HepG2 (cell line): ENCODE measurements around the gene PDSS2. TPM values are rescaled to one million over a fixed set of nuclear protein-coding genes. Genes with fewer than 3 reads are reported as not detected.
A peak's percentile ranks its signal among the peaks of the same experiment; 100 is the strongest.

Source experiments
- ATRX ChIP-seq: sonication (generic); formaldehyde crosslinking; IDR thresholded peaks from 2 replicates; pipeline ENCODE4 v1.4.0; 2020; ENCODE audit warnings: missing genetic modification reagents, borderline replicate concordance
- BRD4 ChIP-seq: sonication (generic); formaldehyde crosslinking; IDR thresholded peaks from 2 replicates; pipeline ENCODE4 v1.4.0; 2020; ENCODE audit warnings: missing genetic modification reagents
- HDAC6 ChIP-seq: fragments of 200-600 bp; sonication (generic); IDR thresholded peaks from 2 replicates; pipeline ENCODE4 v1.7.0; 2017; ENCODE audit warnings: mild to moderate bottlenecking, antibody characterized with exemption, low read length, low read depth
- HNF4G ChIP-seq, 2 experiments: sonication (generic) in 1 of 2; formaldehyde crosslinking in 1 of 2; IDR thresholded peaks; 2 replicates each; pipeline versions ENCODE4 v1.4.0 to v1.6.1; 2011 to 2020; ENCODE audit warnings: borderline replicate concordance in 2 of 2, low read depth in 2 of 2, mild to moderate bottlenecking in 2 of 2, low read length in 1 of 2, missing genetic modification reagents in 1 of 2, moderate library complexity in 1 of 2
- ISX ChIP-seq: sonication (generic); formaldehyde crosslinking; conservative IDR thresholded peaks from 2 replicates; pipeline ENCODE4 v1.5.0; 2020; ENCODE audit warnings: missing genetic modification reagents
- KLF16 ChIP-seq, 2 experiments: sonication (generic) in 1 of 2; formaldehyde crosslinking in 1 of 2; IDR thresholded peaks; 2 replicates each; pipeline versions ENCODE4 v1.6.1 to v1.8.0; 2016 to 2023; ENCODE audit warnings: missing genetic modification reagents in 2 of 2, missing compliant biosample characterization in 1 of 2
- KLF9 ChIP-seq: IDR thresholded peaks from 2 replicates; pipeline ENCODE4 v1.6.1; 2016; ENCODE audit warnings: low read depth
- PITX1 ChIP-seq: sonication (generic); formaldehyde crosslinking; IDR thresholded peaks from 2 replicates; pipeline ENCODE4 v1.5.1; 2020; ENCODE audit warnings: mild to moderate bottlenecking, missing genetic modification reagents
- YY1 ChIP-seq: IDR thresholded peaks from 2 replicates; pipeline ENCODE4 v1.6.1; 2011; ENCODE audit warnings: low read length, low read depth, moderate library complexity, mild to moderate bottlenecking; ENCODE audit not compliant: insufficient read depth, insufficient replicate concordance
- ZFX ChIP-seq: sonication (generic); formaldehyde crosslinking; IDR thresholded peaks from 2 replicates; pipeline ENCODE4 v1.4.0; 2020; ENCODE audit warnings: mild to moderate bottlenecking, low read depth, missing genetic modification reagents, moderate library complexity
- ZKSCAN8 ChIP-seq: IDR thresholded peaks from 2 replicates; pipeline ENCODE4 v1.6.1; 2016; ENCODE audit warnings: borderline replicate concordance, missing genetic modification reagents, missing compliant biosample characterization
- ZNF121 ChIP-seq: sonication (generic); formaldehyde crosslinking; IDR thresholded peaks from 2 replicates; pipeline ENCODE4 v1.5.0; 2020; ENCODE audit warnings: mild to moderate bottlenecking, missing genetic modification reagents
- ZNF550 ChIP-seq: sonication (generic); formaldehyde crosslinking; IDR thresholded peaks from 2 replicates; pipeline ENCODE4 v1.4.0; 2020; ENCODE audit warnings: mild to moderate bottlenecking, missing genetic modification reagents, borderline replicate concordance
- ZNF572 ChIP-seq: sonication (generic); formaldehyde crosslinking; IDR thresholded peaks from 2 replicates; pipeline ENCODE4 v1.5.1; 2020; ENCODE audit warnings: mild to moderate bottlenecking, missing genetic modification reagents
- ZNF652 ChIP-seq: IDR thresholded peaks from 2 replicates; pipeline ENCODE4 v1.6.1; 2016; ENCODE audit warnings: low read depth, borderline replicate concordance
- ZNF737 ChIP-seq: sonication (generic); formaldehyde crosslinking; IDR thresholded peaks from 2 replicates; pipeline ENCODE4 v1.5.0; 2020; ENCODE audit warnings: missing genetic modification reagents, mild to moderate bottlenecking, borderline replicate concordance
- ZNF766 ChIP-seq: sonication (generic); formaldehyde crosslinking; IDR thresholded peaks from 2 replicates; pipeline ENCODE4 v1.5.0; 2020; ENCODE audit warnings: missing genetic modification reagents, borderline replicate concordance
- ZNF768 ChIP-seq: sonication (generic); formaldehyde crosslinking; IDR thresholded peaks from 2 replicates; pipeline ENCODE4 v1.4.0; 2020; ENCODE audit warnings: missing genetic modification reagents
- polyA plus RNA-seq, 8 experiments: library from polyadenylated mRNA; depleted of rRNA in 3 of 8; stranded (reverse) in 7 of 8; unstranded in 1 of 8; fragments of >200 nt; fragmentation: Illumina TruSeq in 4 of 8; extraction: Trizol in 4 of 8; gene quantifications; 2 replicates each; pipeline versions ENCODE4 v1.2.1 to v1.2.3, GENCODE V29; 2011 to 2016; ENCODE audit warnings: low read depth in 4 of 8, missing spikeins in 1 of 8, mixed read lengths in 1 of 8; ENCODE audit not compliant: insufficient read depth in 1 of 8
- total RNA-seq, 5 experiments: library from RNA; depleted of rRNA; stranded (reverse); fragments of >200 nt; fragmentation: Illumina TruSeq; extraction: Trizol; gene quantifications; 2 replicates each; pipeline ENCODE4 v1.2.3, GENCODE V29; 2016; ENCODE audit warnings: low read depth in 1 of 5
- TF ChIP-seq, protein P1 (sequence below): sonication (generic); formaldehyde crosslinking; IDR thresholded peaks from 2 replicates; pipeline ENCODE4 v1.4.0; 2020; ENCODE audit warnings: missing genetic modification reagents
- TF ChIP-seq, protein P2 (sequence below): sonication (generic); formaldehyde crosslinking; conservative IDR thresholded peaks from 2 replicates; pipeline ENCODE4 v1.8.0; 2022; ENCODE audit warnings: mild to moderate bottlenecking, moderate library complexity, missing genetic modification reagents
- TF ChIP-seq, protein P3 (sequence below): sonication (generic); formaldehyde crosslinking; IDR thresholded peaks from 2 replicates; pipeline ENCODE4 v1.4.0; 2020; ENCODE audit warnings: missing genetic modification reagents; ENCODE audit errors: not compliant biosample characterization
- TF ChIP-seq, protein P4 (sequence below): sonication (generic); formaldehyde crosslinking; IDR thresholded peaks from 2 replicates; pipeline ENCODE4 v1.4.0; 2020; ENCODE audit warnings: missing genetic modification reagents

Gene PDSS2
- total and polyA plus RNA-seq, 2 of the 13 experiments (the other 11 are each of a cell fraction or from before 2014, with no cell fraction given), result 16.2 to 17.0 TPM

- TF ChIP-seq, protein P1, sequence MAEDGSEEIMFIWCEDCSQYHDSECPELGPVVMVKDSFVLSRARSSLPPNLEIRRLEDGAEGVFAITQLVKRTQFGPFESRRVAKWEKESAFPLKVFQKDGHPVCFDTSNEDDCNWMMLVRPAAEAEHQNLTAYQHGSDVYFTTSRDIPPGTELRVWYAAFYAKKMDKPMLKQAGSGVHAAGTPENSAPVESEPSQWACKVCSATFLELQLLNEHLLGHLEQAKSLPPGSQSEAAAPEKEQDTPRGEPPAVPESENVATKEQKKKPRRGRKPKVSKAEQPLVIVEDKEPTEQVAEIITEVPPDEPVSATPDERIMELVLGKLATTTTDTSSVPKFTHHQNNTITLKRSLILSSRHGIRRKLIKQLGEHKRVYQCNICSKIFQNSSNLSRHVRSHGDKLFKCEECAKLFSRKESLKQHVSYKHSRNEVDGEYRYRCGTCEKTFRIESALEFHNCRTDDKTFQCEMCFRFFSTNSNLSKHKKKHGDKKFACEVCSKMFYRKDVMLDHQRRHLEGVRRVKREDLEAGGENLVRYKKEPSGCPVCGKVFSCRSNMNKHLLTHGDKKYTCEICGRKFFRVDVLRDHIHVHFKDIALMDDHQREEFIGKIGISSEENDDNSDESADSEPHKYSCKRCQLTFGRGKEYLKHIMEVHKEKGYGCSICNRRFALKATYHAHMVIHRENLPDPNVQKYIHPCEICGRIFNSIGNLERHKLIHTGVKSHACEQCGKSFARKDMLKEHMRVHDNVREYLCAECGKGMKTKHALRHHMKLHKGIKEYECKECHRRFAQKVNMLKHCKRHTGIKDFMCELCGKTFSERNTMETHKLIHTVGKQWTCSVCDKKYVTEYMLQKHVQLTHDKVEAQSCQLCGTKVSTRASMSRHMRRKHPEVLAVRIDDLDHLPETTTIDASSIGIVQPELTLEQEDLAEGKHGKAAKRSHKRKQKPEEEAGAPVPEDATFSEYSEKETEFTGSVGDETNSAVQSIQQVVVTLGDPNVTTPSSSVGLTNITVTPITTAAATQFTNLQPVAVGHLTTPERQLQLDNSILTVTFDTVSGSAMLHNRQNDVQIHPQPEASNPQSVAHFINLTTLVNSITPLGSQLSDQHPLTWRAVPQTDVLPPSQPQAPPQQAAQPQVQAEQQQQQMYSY (CRISPR knock-in tag), result no peak
- TF ChIP-seq PITX1 (CRISPR knock-in tag) (no peak), ZNF652 (CRISPR knock-in tag) (no peak), ZNF766 (CRISPR knock-in tag) (no peak), YY1 (peak; percentile 77), ZNF550 (0 out of 2 replicates have a peak, but pooled peaks have one; percentile 53), BRD4 (CRISPR knock-in tag) (0 out of 2 replicates have a peak, but pooled peaks have one; percentile 21), KLF9 (no peak), HNF4G (IDR thresholded peaks at IDR 0.05; ENCODE audit: borderline replicate concordance, low read depth, low read length) (0 out of 2 replicates have a peak, but pooled peaks have one; percentile 13), HNF4G (CRISPR knock-in tag; IDR thresholded peaks at IDR 0.05; ENCODE audit: borderline replicate concordance, low read depth) (peak; percentile 18; the same call in 1 of the 2 replicates), ZFX (peak; percentile 91), ISX (no peak), ZNF572 (CRISPR knock-in tag) (no peak), ATRX (CRISPR knock-in tag) (no peak), KLF16 (CRISPR knock-in tag; IDR thresholded peaks at IDR 0.05) (peak in 1 of 2 experiments; percentile 44; a peak in 1 of 4 replicates), ZNF768 (CRISPR knock-in tag) (peak; percentile 75; the same call in 1 of the 2 replicates), ZNF737 (no peak), ZKSCAN8 (CRISPR knock-in tag) (no peak), HDAC6 (no peak), ZNF121 (CRISPR knock-in tag) (peak; percentile 12; the same call in 1 of the 2 replicates)
- TF ChIP-seq, protein P2, sequence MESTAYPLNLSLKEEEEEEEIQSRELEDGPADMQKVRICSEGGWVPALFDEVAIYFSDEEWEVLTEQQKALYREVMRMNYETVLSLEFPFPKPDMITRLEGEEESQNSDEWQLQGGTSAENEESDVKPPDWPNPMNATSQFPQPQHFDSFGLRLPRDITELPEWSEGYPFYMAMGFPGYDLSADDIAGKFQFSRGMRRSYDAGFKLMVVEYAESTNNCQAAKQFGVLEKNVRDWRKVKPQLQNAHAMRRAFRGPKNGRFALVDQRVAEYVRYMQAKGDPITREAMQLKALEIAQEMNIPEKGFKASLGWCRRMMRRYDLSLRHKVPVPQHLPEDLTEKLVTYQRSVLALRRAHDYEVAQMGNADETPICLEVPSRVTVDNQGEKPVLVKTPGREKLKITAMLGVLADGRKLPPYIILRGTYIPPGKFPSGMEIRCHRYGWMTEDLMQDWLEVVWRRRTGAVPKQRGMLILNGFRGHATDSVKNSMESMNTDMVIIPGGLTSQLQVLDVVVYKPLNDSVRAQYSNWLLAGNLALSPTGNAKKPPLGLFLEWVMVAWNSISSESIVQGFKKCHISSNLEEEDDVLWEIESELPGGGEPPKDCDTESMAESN (CRISPR knock-in tag), result peak; percentile 72; the same call in 1 of the 2 replicates
- TF ChIP-seq, protein P3, sequence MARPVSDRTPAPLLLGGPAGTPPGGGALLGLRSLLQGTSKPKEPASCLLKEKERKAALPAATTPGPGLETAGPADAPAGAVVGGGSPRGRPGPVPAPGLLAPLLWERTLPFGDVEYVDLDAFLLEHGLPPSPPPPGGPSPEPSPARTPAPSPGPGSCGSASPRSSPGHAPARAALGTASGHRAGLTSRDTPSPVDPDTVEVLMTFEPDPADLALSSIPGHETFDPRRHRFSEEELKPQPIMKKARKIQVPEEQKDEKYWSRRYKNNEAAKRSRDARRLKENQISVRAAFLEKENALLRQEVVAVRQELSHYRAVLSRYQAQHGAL (CRISPR knock-in tag), result no peak
- TF ChIP-seq, protein P4, sequence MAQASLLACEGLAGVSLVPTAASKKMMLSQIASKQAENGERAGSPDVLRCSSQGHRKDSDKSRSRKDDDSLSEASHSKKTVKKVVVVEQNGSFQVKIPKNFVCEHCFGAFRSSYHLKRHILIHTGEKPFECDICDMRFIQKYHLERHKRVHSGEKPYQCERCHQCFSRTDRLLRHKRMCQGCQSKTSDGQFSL (CRISPR knock-in tag), result peak; percentile 43; the same call in 1 of the 2 replicates
Measured at GRCh38 chr6:107114213-107114925, 345.0 kb downstream of the PDSS2 start (continued).
